IMR-90 (cell line): ENCODE results near the gene LMAN2. TPM values are rescaled to one million over a fixed set of nuclear protein-coding genes. Genes with fewer than 3 reads are reported as not detected.
"Not testable (repeated sequence)": the region's sequence is repeated elsewhere in the genome, so short reads cannot be mapped to it uniquely, and the experiment has no call there.

Source experiments
- ATAC-seq: fragments of 200-7000 bp; cut with Tn5 transposase; 2 replicates; pipeline ENCODE4 v1.9.1; 2020; ENCODE audit warnings: low read depth, mild to moderate bottlenecking, moderate library complexity
- BruUV-seq: library from RNA; stranded (reverse); fragments of 400-500 nt; replicated peaks from 2 replicates; lab custom pipeline; 2021; lab: Mats Ljungman, UMichigan
- CTCF ChIA-PET: fragments of 300-600 bp; formaldehyde crosslinking; extraction: SDS; loops from one replicate; lab custom pipeline; 2021; ENCODE audit warnings: antibody characterized with exemption; lab: Yijun Ruan, JAX
- POLR2A ChIA-PET: fragments of 300-600 bp; sonication (Branson Sonifier 250); formaldehyde crosslinking; loops from one replicate; lab custom pipeline; 2022; ENCODE audit warnings: antibody characterized with exemption; ENCODE audit not compliant: unreplicated experiment; lab: Charles Lee
- DNase-seq: peaks from one replicate; pipeline ENCODE4 v3.0.0; 2013
- H2AFZ ChIP-seq: replicated peaks from 2 replicates; pipeline ENCODE3; 2013; ENCODE audit warnings: low read length, mild to moderate bottlenecking; ENCODE audit not compliant: poor library complexity
- H2AK5ac ChIP-seq: 2 replicates; pipeline ENCODE4 v1.6.1; 2013; ENCODE audit warnings: low read depth, low read length, inconsistent platforms
- H2AK9ac ChIP-seq: replicated peaks from 2 replicates; pipeline ENCODE3; 2013; ENCODE audit warnings: mild to moderate bottlenecking, low read depth, low read length, moderate library complexity; ENCODE audit not compliant: poor library complexity
- H2BK120ac ChIP-seq: 2 replicates; pipeline ENCODE4 v1.6.1; 2013; ENCODE audit warnings: low read depth, low read length, inconsistent platforms
- H2BK15ac ChIP-seq: 3 replicates; pipeline ENCODE4 v1.6.1; 2013; ENCODE audit warnings: low read depth, low read length, inconsistent platforms
- H2BK20ac ChIP-seq: 2 replicates; pipeline ENCODE4 v1.6.1; 2013; ENCODE audit warnings: low read depth, mild to moderate bottlenecking, inconsistent platforms, low read length, moderate library complexity
- H2BK5ac ChIP-seq: 2 replicates; pipeline ENCODE4 v1.6.1; 2013; ENCODE audit warnings: mild to moderate bottlenecking, low read depth, low read length, inconsistent platforms; ENCODE audit not compliant: poor library complexity, severe bottlenecking
- H3K14ac ChIP-seq: replicated peaks from 2 replicates; pipeline ENCODE4 v1.6.1; 2013; ENCODE audit warnings: low read depth, low read length, inconsistent platforms
- H3K18ac ChIP-seq: 2 replicates; pipeline ENCODE4 v1.6.1; 2013; ENCODE audit warnings: low read depth, low read length, control low read depth
- H3K23ac ChIP-seq: 2 replicates; pipeline ENCODE4 v1.6.1; 2013; ENCODE audit warnings: low read depth, low read length, inconsistent platforms
- H3K27ac ChIP-seq: 2 replicates; pipeline ENCODE4 v1.5.1; 2013; ENCODE audit warnings: mild to moderate bottlenecking, control low read depth, low read length; ENCODE audit not compliant: insufficient read depth
- H3K27me3 ChIP-seq: 2 replicates; pipeline ENCODE4 v1.6.1; 2013; ENCODE audit warnings: low read length; ENCODE audit not compliant: control insufficient read depth, insufficient read depth
- H3K36me3 ChIP-seq: 2 replicates; pipeline ENCODE4 v1.6.1; 2013; ENCODE audit warnings: low read length, mixed read lengths; ENCODE audit not compliant: control insufficient read depth, insufficient read depth
- H3K4ac ChIP-seq: 2 replicates; pipeline ENCODE4 v1.6.1; 2013; ENCODE audit warnings: low read depth, low read length, inconsistent platforms
- H3K4me1 ChIP-seq: 2 replicates; pipeline ENCODE4 v1.6.1; 2013; ENCODE audit warnings: low read length, mixed read lengths; ENCODE audit not compliant: control insufficient read depth, insufficient read depth
- H3K4me2 ChIP-seq: 2 replicates; pipeline ENCODE4 v1.6.1; 2013; ENCODE audit warnings: low read depth, mild to moderate bottlenecking, control low read depth, low read length, moderate library complexity
- H3K4me3 ChIP-seq: 2 replicates; pipeline ENCODE4 v1.5.1; 2013; ENCODE audit warnings: low read depth, mild to moderate bottlenecking, control low read depth, low read length, moderate library complexity; ENCODE audit not compliant: insufficient read depth
- H3K56ac ChIP-seq: 2 replicates; pipeline ENCODE4 v1.6.1; 2013; ENCODE audit warnings: low read length, inconsistent platforms; ENCODE audit not compliant: insufficient read depth; ENCODE audit errors: extremely low read depth
- H3K79me1 ChIP-seq, 2 experiments: 2 replicates each; pipeline ENCODE4 v1.6.1; 2013; ENCODE audit warnings: low read length in 2 of 2, inconsistent platforms in 1 of 2, low read depth in 1 of 2
- H3K9ac ChIP-seq: 2 replicates; pipeline ENCODE4 v1.6.1; 2013; ENCODE audit warnings: low read depth, low read length, control low read depth
- H3K9me1 ChIP-seq: 2 replicates; pipeline ENCODE4 v1.6.1; 2013; ENCODE audit warnings: low read length, inconsistent platforms; ENCODE audit not compliant: insufficient read depth
- H3K9me3 ChIP-seq: 2 replicates; pipeline ENCODE4 v1.6.1; 2013; ENCODE audit warnings: low read length; ENCODE audit not compliant: control insufficient read depth, insufficient read depth
- H4K20me1 ChIP-seq: 2 replicates; pipeline ENCODE4 v1.6.1; 2013; ENCODE audit warnings: low read length, inconsistent platforms; ENCODE audit not compliant: insufficient read depth
- H4K5ac ChIP-seq: 2 replicates; pipeline ENCODE4 v1.6.1; 2013; ENCODE audit warnings: mild to moderate bottlenecking, low read depth, low read length, control low read depth
- H4K8ac ChIP-seq, 2 experiments: 2 replicates each; pipeline ENCODE4 v1.6.1; 2013; ENCODE audit warnings: low read depth in 2 of 2, low read length in 2 of 2, control low read depth in 1 of 2, inconsistent platforms in 1 of 2
- H4K91ac ChIP-seq: 2 replicates; pipeline ENCODE4 v1.6.1; 2013; ENCODE audit warnings: low read depth, low read length, inconsistent platforms; ENCODE audit not compliant: insufficient read depth
- RAD21 ChIP-seq: IDR thresholded peaks from 2 replicates; pipeline ENCODE4 v1.6.1; 2012; ENCODE audit warnings: low read length, improper control_type of control experiment
- WGBS, 2 experiments: methylation state at CpG; one replicate each; pipeline versions ENCODE4 v1.1.5 to v1.1.7; 2013; ENCODE audit warnings: missing lambda C conversion rate in 2 of 2; ENCODE audit not compliant: insufficient read length in 1 of 2; ENCODE audit errors: extremely low coverage in 2 of 2; 5-methylcytosine and 5-hydroxymethylcytosine counted together
- dilution Hi-C: fragments of 300-500 bp; cut with HindIII; formaldehyde crosslinking; loops from one replicate; pipeline ENCODE4 v1.14.3; 2018; ENCODE audit warnings: low sequenced_read_pairs; ENCODE audit not compliant: unreplicated experiment
- in situ Hi-C: fragments of 300-500 bp; cut with MboI; formaldehyde crosslinking; loops from 3 replicates; pipeline ENCODE4 v1.14.3; 2019; ENCODE audit warnings: low sequenced_read_pairs, inconsistent platforms, mixed read lengths
- intact Hi-C: fragments of 100-400 bp; cut with micrococcal nuclease; formaldehyde crosslinking; loops from 2 replicates; pipeline ENCODE4 v1.10.0; 2022
- polyA plus RNA-seq, 3 experiments: library from polyadenylated mRNA; depleted of rRNA; stranded (reverse); fragments of >200 nt; gene quantifications; 2 replicates each; pipeline ENCODE4 v1.2.3, GENCODE V29; 2012; ENCODE audit warnings: low replicate concordance in 1 of 3
- total RNA-seq: library from RNA; depleted of rRNA; stranded (reverse); fragments of >200 nt; gene quantifications from 2 replicates; pipeline ENCODE4 v1.2.3, GENCODE V29; 2012

LMAN2 gene
- total and polyA plus RNA-seq, 2 of the 4 experiments (the other 2 are of a cell fraction), result 253 to 303 TPM

- no peak for TF ChIP-seq RAD21
These were observed 10.2 kb upstream of the LMAN2 start (continued) for GRCh38 chr5:177361418-177362291.

- ATAC-seq, H3K27ac ChIP-seq, H3K4me2 ChIP-seq, H2BK20ac ChIP-seq, H3K36me3 ChIP-seq, H4K8ac ChIP-seq, H2BK5ac ChIP-seq, H2AK5ac ChIP-seq, H3K4me1 ChIP-seq, dilution Hi-C loops, CTCF ChIA-PET, H3K23ac ChIP-seq, H3K4ac ChIP-seq, H3K79me1 ChIP-seq, BruUV-seq, H4K91ac ChIP-seq, intact Hi-C loops, H2AFZ ChIP-seq, H2BK120ac ChIP-seq, H3K9me1 ChIP-seq, H3K9me3 ChIP-seq, H3K14ac ChIP-seq, H4K20me1 ChIP-seq, H2BK15ac ChIP-seq, H3K4me3 ChIP-seq, H2AK9ac ChIP-seq, H3K9ac ChIP-seq, H3K18ac ChIP-seq, DNase-seq, H3K56ac ChIP-seq, H4K5ac ChIP-seq, in situ Hi-C loops: not testable (repeated sequence)
- POLR2A ChIA-PET, result interaction anchor here (1.4 kb wide), 1 partner anchor 9 kb away, joined by 4 read pairs; no protein-coding TSS in a partner anchor
- no CpG with 5 or more reads among the region's 7 CpGs for WGBS, 2 experiments
- H3K27me3 ChIP-seq, result peaks cover 25% of the 10 kb centered on the region
These were observed 9.3 kb upstream of the LMAN2 start for GRCh38 chr5:177360740-177361139.
